Measurements from ENCODE around the gene ROBO3.

ROBO3 gene

DNA sequence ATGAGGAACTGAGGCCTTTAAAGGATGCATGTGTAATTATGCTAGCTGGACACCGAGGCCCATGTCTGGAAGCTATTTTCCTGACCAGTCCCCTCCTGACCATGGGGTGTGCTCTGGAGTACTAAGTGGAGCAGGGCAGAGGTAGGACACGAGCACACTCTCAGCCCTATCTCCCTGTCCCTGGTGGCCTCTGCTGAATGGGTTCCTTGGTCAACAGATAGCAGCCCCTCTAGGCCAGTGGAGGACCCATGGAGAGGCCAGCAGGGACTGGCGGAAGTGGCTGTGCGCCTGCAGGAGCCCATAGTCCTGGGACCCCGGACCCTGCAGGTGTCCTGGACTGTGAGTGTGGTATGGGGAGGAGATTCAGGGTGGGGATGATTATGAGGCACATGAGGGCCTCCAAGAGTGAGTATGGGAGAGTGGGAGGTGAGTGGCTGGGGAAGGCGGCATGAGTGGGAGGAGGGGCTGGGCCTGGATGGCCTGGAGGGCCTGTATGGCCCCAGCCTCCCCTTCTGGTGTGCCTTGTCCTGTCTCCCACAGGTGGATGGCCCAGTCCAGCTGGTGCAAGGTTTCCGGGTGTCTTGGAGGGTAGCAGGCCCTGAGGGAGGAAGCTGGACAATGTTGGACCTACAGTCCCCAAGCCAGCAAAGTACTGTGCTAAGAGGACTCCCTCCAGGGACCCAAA, 9.5 kb downstream of the ROBO3 start:
- H3K9ac ChIP-seq (ENCODE audit: low read depth in 1 of 2, low read length in 2 of 2) = no peak overlapping the region
- H3K27me3 ChIP-seq (ENCODE audit: control insufficient read depth in 1 of 2, insufficient read depth in 2 of 2, low read length in 2 of 2) = peaks cover 35 to 50% of the 10 kb centered on the region in 2 donors
- H3K4me3 ChIP-seq (ENCODE audit: low read depth in 1 of 2, low read length in 2 of 2) = no peak overlapping the region
- no peaks in the 10 kb centered on the region for H3K36me3 ChIP-seq (ENCODE audit: control insufficient read depth in 1 of 2, insufficient read depth in 2 of 2, low read length in 2 of 2)
- peaks cover 11 to 12% of the 10 kb centered on the region in 2 donors for H3K4me1 ChIP-seq (ENCODE audit: control insufficient read depth in 1 of 2, insufficient read depth in 2 of 2, low read length in 2 of 2)
- no peaks in the 10 kb centered on the region for H3K9me3 ChIP-seq (ENCODE audit: control insufficient read depth in 1 of 2, low read length in 2 of 2)
- no peak overlapping the region for H3K27ac ChIP-seq (ENCODE audit: low read depth, low read length)

DNA sequence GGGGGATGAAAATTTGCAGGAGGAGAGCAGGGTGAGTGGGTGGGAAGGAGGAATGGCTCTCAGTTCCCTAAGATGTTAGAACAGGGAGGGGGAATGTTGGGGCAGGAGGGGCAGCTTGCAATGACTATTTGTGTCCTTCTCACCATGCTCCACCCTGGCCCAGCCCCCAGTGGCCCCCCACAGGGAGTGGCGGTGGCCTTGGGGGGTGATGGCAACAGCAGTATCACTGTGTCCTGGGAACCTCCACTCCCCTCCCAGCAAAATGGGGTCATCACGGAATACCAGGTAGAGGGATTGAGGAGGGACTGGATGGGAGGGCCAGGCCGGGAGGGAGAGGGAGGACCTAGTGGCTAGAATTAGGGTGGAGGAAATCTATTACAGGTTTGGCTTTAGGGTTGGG, 10.2 kb downstream of the ROBO3 start:
- Histone ChIP-seq H3K4me1 (ENCODE audit: control insufficient read depth in 1 of 2, insufficient read depth in 2 of 2, low read length in 2 of 2) (peaks cover 11 to 12% of the 10 kb centered on the region in 2 donors), H3K27me3 (ENCODE audit: control insufficient read depth in 1 of 2, insufficient read depth in 2 of 2, low read length in 2 of 2) (peaks cover 28 to 43% of the 10 kb centered on the region in 2 donors), H3K27ac (ENCODE audit: low read depth, low read length) (no peak overlapping the region), H3K4me3 (ENCODE audit: low read depth in 1 of 2, low read length in 2 of 2) (peak overlapping the region; percentile 84 to 87), H3K9me3 (ENCODE audit: control insufficient read depth in 1 of 2, low read length in 2 of 2) (no peaks in the 10 kb centered on the region), H3K36me3 (ENCODE audit: control insufficient read depth in 1 of 2, insufficient read depth in 2 of 2, low read length in 2 of 2) (no peaks in the 10 kb centered on the region), H3K9ac (ENCODE audit: low read depth in 1 of 2, low read length in 2 of 2) (no peak overlapping the region)

- Histone ChIP-seq H3K36me3 (ENCODE audit: control insufficient read depth in 1 of 2, insufficient read depth in 2 of 2, low read length in 2 of 2) (no peaks in the 10 kb centered on the region), H3K27me3 (ENCODE audit: control insufficient read depth in 1 of 2, insufficient read depth in 2 of 2, low read length in 2 of 2) (peaks cover 25 to 37% of the 10 kb centered on the region in 2 donors), H3K9ac (ENCODE audit: low read depth in 1 of 2, low read length in 2 of 2) (peak overlapping the region; percentile 71 to 86), H3K27ac (ENCODE audit: low read depth, low read length) (peak overlapping the region; percentile 85), H3K9me3 (ENCODE audit: control insufficient read depth in 1 of 2, low read length in 2 of 2) (no peaks in the 10 kb centered on the region), H3K4me3 (ENCODE audit: low read depth in 1 of 2, low read length in 2 of 2) (peak overlapping the region; percentile 84 to 87), H3K4me1 (ENCODE audit: control insufficient read depth in 1 of 2, insufficient read depth in 2 of 2, low read length in 2 of 2) (peaks cover 11 to 12% of the 10 kb centered on the region in 2 donors)
Observed at GRCh38 chr11:124875943-124876817, 10.9 kb downstream of the ROBO3 start.

DNA sequence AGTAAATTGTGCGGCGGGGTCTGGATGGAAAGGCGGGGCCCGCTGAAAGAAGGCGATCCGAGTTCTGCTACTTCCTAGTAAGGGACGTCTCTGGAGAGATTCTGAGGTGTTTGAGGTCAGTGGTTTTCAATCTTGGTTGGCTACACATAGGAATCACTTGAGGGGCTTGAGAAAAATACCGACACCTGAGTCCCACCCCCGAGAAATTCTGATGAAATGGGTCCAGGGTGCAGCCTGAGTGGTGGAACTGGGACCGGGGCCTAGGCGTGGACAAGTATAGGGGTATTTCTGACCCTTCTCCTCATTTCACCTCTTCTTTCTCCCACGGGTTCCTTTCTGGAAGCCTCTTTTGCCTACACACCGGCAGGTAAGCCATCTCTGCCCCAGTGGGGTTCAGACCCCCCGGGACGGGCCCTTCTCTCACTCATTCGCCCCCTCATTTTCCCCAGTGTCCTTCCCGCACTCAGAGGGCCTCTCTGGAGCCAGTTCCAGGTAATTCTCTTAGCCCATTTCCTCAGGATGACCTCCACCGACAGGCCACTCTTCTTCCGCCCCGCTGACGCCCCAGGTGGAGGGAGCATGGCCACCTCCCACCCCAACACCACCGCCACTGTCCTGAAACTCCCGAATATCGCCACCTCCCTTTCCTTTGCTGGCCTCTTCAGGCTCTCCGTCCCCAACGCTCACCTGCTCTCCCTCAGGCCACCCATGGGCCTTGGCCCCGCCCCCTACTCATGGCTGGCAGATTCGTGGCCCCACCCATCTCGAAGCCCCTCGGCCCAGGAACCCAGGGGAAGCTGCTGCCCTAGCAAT, 11.8 kb downstream of the ROBO3 start:
- Histone ChIP-seq H3K27me3 (ENCODE audit: control insufficient read depth in 1 of 2, insufficient read depth in 2 of 2, low read length in 2 of 2) (peaks cover 25 to 28% of the 10 kb centered on the region in 2 donors), H3K9ac (ENCODE audit: low read depth in 1 of 2, low read length in 2 of 2) (peak overlapping the region; percentile 71 to 86), H3K4me1 (ENCODE audit: control insufficient read depth in 1 of 2, insufficient read depth in 2 of 2, low read length in 2 of 2) (peaks cover 11 to 12% of the 10 kb centered on the region in 2 donors), H3K4me3 (ENCODE audit: low read depth in 1 of 2, low read length in 2 of 2) (peak overlapping the region; percentile 84 to 87), H3K9me3 (ENCODE audit: control insufficient read depth in 1 of 2, low read length in 2 of 2) (no peaks in the 10 kb centered on the region), H3K36me3 (ENCODE audit: control insufficient read depth in 1 of 2, insufficient read depth in 2 of 2, low read length in 2 of 2) (no peaks in the 10 kb centered on the region), H3K27ac (ENCODE audit: low read depth, low read length) (no peak overlapping the region)

DNA sequence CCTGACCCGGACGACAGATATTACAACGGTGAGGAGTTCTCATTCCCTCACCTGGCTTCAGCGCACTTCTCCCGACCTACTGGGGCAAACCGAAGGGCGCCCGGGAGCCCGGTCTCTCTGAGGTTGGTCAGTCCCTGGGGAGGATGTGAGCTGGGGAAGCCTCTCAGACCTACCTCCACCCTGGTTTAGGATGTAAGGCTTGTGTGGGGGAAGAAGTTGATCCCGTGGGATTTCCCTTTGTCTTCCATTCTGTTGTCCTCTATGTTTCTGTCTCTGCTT, 12.3 kb downstream of the ROBO3 start:
- Histone ChIP-seq H3K9me3 (ENCODE audit: control insufficient read depth in 1 of 2, low read length in 2 of 2) (no peaks in the 10 kb centered on the region), H3K4me1 (ENCODE audit: control insufficient read depth in 1 of 2, insufficient read depth in 2 of 2, low read length in 2 of 2) (peaks cover 16 to 18% of the 10 kb centered on the region in 2 donors), H3K36me3 (ENCODE audit: control insufficient read depth in 1 of 2, insufficient read depth in 2 of 2, low read length in 2 of 2) (no peaks in the 10 kb centered on the region), H3K4me3 (ENCODE audit: low read depth in 1 of 2, low read length in 2 of 2) (peak overlapping the region in 1 of 2 donors; percentile 84), H3K27ac (ENCODE audit: low read depth, low read length) (no peak overlapping the region), H3K9ac (ENCODE audit: low read depth in 1 of 2, low read length in 2 of 2) (peak overlapping the region; percentile 71 to 86), H3K27me3 (ENCODE audit: control insufficient read depth in 1 of 2, insufficient read depth in 2 of 2, low read length in 2 of 2) (peaks cover 19 to 23% of the 10 kb centered on the region in 2 donors)

DNA sequence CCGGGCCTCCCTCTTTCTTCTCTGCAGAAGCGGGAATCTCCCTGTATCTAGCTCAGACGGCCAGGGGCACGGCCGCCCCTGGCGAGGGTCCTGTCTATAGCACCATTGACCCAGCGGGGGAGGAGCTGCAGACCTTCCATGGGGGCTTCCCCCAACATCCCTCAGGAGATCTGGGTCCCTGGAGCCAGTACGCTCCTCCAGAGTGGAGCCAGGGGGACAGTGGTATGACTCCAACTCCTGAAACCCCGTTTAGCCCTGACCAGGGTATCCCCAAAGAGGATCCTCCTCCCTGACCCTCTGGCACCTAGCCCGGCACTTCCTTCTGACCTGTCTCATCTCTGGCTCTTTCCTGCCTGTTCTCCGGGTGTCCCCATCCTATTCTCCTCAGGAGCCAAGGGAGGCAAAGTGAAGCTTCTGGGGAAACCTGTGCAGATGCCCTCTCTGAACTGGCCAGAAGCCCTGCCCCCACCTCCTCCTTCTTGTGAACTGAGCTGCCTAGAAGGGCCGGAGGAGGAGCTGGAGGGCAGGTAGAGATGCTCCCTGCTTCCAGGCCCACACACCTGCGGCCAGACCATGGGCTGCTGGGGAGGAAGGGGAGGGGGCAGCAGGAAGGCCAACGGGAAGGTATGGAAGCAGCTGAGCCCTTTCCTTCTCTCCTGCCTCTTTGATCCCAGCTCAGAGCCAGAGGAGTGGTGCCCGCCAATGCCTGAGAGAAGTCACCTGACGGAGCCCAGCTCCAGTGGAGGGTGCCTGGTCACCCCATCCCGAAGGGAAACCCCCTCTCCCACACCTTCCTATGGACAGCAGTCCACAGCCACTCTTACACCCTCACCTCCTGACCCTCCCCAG, 12.9 kb downstream of the ROBO3 start:
- Histone ChIP-seq H3K9ac (ENCODE audit: low read depth in 1 of 2, low read length in 2 of 2) (peak overlapping the region in 1 of 2 donors; percentile 71), H3K4me3 (ENCODE audit: low read depth in 1 of 2, low read length in 2 of 2) (peak overlapping the region in 1 of 2 donors; percentile 84)

DNA sequence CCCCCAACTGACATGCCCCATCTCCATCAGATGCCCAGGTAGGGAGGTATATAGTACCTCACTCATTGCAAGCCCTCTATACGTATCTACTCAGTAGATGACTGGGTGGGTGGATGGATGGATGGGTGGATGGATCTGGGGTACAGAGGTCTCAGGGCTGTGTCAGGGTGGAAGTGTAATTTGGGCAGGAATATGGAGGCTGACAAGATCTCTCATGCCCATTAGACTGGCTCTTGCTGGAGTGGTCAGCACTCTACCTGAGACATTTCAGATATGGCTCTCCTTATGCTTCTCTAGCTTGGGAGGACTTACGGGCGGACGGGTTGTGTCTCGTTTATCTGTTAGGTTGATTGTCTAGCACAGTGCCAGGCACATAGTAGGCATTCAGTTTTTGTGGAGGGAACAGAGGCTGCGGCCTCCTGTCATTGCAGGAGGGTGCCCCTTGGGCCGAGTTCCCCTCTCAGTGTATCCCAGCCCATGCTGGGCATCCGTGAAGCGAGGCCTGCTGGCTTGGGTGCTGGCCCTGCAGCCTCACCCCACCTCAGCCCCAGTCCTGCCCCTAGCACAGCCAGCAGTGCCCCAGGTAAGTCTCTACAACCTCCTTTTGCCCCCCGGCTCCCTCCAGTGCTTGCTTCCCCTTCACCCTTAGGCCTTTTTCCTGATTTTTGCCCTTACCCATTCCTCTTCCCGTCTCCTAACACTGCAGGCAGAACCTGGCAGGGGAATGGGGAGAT, 13.7 kb downstream of the ROBO3 start:
- Histone ChIP-seq H3K27ac (ENCODE audit: low read depth, low read length) (no peak overlapping the region), H3K27me3 (ENCODE audit: control insufficient read depth in 1 of 2, insufficient read depth in 2 of 2, low read length in 2 of 2) (peaks cover 8 to 11% of the 10 kb centered on the region in 2 donors), H3K36me3 (ENCODE audit: control insufficient read depth in 1 of 2, insufficient read depth in 2 of 2, low read length in 2 of 2) (no peaks in the 10 kb centered on the region), H3K4me3 (ENCODE audit: low read depth in 1 of 2, low read length in 2 of 2) (no peak overlapping the region), H3K4me1 (ENCODE audit: control insufficient read depth in 1 of 2, insufficient read depth in 2 of 2, low read length in 2 of 2) (peaks cover 21 to 23% of the 10 kb centered on the region in 2 donors), H3K9ac (ENCODE audit: low read depth in 1 of 2, low read length in 2 of 2) (no peak overlapping the region), H3K9me3 (ENCODE audit: control insufficient read depth in 1 of 2, low read length in 2 of 2) (no peaks in the 10 kb centered on the region)

More for the DNA sequence above, 12.9 kb downstream of the ROBO3 start:
- peaks cover 21 to 23% of the 10 kb centered on the region in 2 donors for H3K4me1 ChIP-seq (ENCODE audit: control insufficient read depth in 1 of 2, insufficient read depth in 2 of 2, low read length in 2 of 2)
- no peaks in the 10 kb centered on the region for H3K36me3 ChIP-seq (ENCODE audit: control insufficient read depth in 1 of 2, insufficient read depth in 2 of 2, low read length in 2 of 2)
- H3K27ac ChIP-seq (ENCODE audit: low read depth, low read length) = no peak overlapping the region
- H3K27me3 ChIP-seq (ENCODE audit: control insufficient read depth in 1 of 2, insufficient read depth in 2 of 2, low read length in 2 of 2) = peaks cover 14 to 17% of the 10 kb centered on the region in 2 donors
- no peaks in the 10 kb centered on the region for H3K9me3 ChIP-seq (ENCODE audit: control insufficient read depth in 1 of 2, low read length in 2 of 2)

DNA sequence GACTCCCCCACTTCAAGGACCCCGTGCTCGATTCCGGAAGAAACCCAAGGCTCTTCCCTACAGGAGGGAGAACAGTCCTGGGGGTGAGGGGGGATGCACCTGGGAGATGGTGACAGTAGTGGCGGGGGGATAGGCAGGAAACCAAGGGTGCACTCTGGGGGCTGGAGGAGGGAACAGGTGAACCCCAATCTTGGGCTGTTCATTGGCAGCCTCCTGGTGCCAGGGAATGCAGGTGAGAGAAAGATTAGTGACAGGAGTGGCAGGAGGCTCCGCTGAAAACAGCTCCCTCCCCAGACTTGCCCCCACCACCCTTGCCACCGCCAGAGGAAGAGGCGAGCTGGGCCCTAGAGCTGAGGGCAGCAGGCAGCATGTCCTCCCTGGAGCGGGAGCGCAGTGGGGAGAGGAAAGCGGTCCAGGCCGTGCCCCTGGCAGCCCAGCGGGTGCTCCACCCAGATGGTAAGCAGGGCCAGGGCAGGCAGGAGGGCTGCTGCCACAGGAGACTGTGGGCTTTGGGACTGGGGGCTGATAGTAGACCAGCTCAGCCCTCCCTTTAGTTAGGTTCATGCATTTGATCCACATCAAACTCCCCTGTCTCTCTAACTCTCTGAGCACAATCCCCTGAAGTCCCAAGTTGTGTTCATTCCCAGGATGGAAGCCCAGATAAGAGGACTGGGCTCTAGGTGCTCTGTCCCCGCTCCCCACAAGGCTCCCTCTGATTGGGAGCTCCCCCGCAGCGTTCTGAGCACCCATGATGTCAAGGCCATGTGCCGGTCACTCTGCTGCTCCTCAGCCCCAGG, 14.5 kb downstream of the ROBO3 start:
- Histone ChIP-seq H3K27ac (ENCODE audit: low read depth, low read length) (no peak overlapping the region), H3K9ac (ENCODE audit: low read depth in 1 of 2, low read length in 2 of 2) (no peak overlapping the region), H3K27me3 (ENCODE audit: control insufficient read depth in 1 of 2, insufficient read depth in 2 of 2, low read length in 2 of 2) (peaks cover 4 to 8% of the 10 kb centered on the region in 2 donors), H3K4me3 (ENCODE audit: low read depth in 1 of 2, low read length in 2 of 2) (no peak overlapping the region), H3K4me1 (ENCODE audit: control insufficient read depth in 1 of 2, insufficient read depth in 2 of 2, low read length in 2 of 2) (peaks cover 21 to 23% of the 10 kb centered on the region in 2 donors), H3K36me3 (ENCODE audit: control insufficient read depth in 1 of 2, insufficient read depth in 2 of 2, low read length in 2 of 2) (no peaks in the 10 kb centered on the region), H3K9me3 (ENCODE audit: control insufficient read depth in 1 of 2, low read length in 2 of 2) (no peaks in the 10 kb centered on the region)

All from duodenal mucosa (tissue), 2 donors.